Stimulated activated CD8-positive, alpha-beta memory T cell treated with anti-CD3 and anti-CD28 coated beads, Interleukin-12 subunit alpha, Interleukin-12 subunit beta, amount 100 ng/mL, for 24 hours (primary cell): ENCODE data around the gene MICAL2.

Experiments
- DNase-seq: peaks from one replicate; pipeline ENCODE4 v3.0.0-alpha.2; 2020; ENCODE audit errors: extremely low read depth

Gene MICAL2

DNA sequence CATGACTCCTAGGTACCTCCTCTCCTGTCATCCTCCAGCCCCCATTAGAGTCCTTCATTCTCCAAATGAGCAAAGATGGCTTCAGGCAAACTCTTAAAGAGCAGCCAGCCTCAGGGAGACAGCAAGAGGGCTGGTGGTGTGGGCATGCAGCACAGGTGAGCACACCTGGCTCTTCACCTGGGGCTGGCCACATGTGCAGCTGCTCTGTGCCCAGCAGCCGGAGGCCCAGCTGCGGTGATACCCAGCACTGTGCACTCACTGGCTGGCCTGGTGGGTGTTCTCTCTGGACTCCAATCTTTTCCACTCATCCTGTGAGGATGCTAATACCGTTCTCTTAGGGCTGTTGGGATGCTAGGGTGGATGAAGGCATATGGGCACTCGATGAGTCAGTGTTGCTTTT is 160.9 kb downstream of the MICAL2 start:
- DNase-seq = no peak

DNA sequence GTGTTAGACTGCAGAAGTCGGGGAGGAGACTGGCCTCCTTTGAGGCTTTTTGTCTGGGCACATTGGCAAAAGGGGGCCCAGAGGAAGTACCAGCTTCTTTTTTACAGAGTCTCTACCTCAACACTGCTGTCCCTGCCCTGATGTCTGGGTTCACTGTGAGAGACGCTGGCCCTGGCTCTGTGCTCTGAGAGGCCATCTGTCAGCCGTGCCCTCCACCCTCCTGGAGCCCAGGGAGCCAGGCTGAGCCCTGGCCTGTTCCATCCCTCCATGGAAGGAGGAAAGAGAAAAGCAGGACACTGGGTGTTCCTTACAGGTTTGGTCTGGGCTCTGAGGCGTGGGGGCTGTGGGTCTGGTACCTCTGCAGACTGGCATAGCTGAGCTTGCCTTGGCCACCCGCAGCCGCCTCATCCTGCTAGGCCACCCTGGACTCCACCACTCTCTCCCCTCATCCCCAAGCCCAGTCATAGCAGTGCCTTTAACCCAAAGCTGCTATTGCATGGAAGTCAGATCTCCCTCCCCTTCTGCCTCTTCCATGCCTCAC is 161.5 kb downstream of the MICAL2 start:
- DNase-seq = no peak

DNA sequence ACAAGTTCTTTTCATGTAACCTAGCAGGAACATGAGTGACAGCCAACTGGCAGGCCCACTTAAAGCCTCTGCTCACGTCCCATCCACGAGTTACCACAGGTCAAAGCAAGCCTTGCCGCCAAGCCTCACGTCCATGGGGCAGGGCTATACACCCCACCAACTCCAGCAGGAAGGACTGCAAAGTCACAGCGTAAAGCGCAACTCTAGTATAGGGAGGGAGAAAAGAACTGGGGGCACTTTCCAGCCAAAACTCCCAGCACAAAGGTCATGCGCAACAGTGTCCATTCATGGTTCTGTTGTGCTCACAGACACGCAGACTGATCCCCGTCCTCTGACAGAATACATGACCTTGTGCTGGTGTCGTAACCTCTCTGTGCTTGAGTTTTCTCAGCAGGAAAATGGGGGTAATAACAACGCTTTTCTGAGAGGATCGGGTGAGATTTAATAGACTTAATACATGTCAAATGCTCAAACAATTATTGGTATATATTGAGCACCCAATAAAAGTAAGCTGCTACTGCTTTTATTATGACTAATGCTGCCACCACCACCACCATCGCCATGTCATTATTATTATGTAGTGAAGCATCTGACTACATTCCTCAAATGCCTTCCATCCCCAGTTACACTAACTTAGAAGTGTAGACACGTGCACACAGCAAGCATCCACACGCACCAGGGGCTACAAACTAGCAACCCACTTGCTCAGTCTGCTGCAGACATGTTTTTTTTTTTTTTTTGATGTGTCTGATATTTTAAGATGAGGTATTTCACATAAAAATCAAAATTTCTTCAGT is 162.6 kb downstream of the MICAL2 start:
- DNase-seq = no peak

DNA sequence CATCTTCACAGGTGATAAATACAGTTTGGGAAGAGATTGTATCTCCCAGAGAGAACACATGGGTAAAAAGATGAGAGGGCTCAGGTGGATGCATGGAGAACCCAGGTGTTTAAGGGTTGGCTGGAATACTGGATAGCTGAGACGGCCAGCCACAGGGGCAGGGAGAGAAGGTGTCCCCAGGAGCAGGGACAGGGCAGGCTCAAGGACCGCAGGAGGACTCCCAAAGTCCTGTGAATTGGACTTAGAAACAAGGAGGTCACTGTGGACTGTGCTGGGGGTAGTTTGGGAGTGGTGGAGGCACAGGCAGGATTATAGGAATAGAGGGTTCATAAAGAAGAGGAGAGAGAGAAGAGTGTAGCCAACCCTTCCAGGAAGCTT is 163.2 kb downstream of the MICAL2 start:
- no peak for DNase-seq

GRCh38 chr11:12274056-12274455 is 163.7 kb downstream of the MICAL2 start:
- DNase-seq = no peak

- no peak for DNase-seq
Measured at GRCh38 chr11:12274558-12275197, 164.3 kb downstream of the MICAL2 start.

- DNase-seq = no peak
Measured at GRCh38 chr11:12275818-12276217, 165.4 kb downstream of the MICAL2 start.

- DNase-seq = no peak
Measured at GRCh38 chr11:12276356-12276755, 166.0 kb downstream of the MICAL2 start.

DNA sequence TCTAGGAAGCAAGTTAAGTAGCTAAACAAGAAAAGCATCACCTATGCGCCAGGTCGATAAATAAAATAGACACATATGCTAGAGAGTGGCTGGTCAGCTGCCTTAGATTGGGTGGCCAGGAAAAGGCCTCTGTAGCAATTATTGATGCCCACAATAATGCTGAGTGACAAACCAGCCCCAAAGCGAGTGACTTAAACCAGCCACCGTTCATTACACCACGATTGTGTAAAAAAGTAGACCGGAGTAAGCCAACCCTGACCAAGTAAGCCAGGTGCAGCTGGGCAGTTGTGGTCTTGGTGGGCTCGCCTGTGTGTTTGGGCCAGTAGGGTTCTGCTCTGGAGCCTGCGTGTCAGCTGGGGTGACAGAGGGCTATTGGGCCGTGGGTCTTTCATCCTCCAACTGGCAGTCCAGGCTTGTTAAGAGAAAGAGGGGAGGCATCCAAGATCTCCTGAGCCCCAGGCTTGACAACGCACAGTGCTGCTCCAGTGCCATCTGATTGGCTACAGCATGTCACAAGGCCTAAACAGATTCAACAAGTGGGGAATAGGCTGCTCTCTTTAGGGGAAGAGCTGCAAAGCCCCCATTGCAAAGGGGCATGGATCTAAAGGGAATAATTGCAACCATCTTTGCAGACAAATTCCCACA is 166.6 kb downstream of the MICAL2 start:
- DNase-seq = no peak

- DNase-seq = no peak
Measured at GRCh38 chr11:12278766-12279671, 168.6 kb downstream of the MICAL2 start.

DNA sequence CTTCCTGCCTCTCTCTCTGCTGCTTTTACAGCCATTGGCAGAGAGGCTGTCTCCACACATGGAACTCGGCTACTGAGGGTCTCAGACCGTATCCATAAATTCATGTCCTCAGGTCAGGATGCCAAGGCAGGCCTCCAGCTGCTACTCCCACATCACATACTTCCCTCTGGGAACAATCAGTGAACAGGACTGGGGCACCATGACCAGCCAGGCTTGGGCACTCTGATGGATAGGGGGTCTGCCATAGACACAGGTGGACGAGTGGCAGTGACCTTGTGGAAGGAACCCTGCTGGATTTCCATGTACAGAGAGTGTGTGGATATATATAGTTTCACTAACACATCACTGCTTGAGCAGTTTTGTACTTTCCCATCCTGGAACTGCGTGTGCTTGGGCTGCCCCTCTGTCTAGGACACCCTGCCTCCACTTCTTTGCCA is 169.3 kb downstream of the MICAL2 start:
- DNase-seq = no peak

- DNase-seq = no peak
Measured at GRCh38 chr11:12280199-12280837, 169.9 kb downstream of the MICAL2 start.

- DNase-seq = no peak
Measured at GRCh38 chr11:12280838-12281565, 170.6 kb downstream of the MICAL2 start.

DNA sequence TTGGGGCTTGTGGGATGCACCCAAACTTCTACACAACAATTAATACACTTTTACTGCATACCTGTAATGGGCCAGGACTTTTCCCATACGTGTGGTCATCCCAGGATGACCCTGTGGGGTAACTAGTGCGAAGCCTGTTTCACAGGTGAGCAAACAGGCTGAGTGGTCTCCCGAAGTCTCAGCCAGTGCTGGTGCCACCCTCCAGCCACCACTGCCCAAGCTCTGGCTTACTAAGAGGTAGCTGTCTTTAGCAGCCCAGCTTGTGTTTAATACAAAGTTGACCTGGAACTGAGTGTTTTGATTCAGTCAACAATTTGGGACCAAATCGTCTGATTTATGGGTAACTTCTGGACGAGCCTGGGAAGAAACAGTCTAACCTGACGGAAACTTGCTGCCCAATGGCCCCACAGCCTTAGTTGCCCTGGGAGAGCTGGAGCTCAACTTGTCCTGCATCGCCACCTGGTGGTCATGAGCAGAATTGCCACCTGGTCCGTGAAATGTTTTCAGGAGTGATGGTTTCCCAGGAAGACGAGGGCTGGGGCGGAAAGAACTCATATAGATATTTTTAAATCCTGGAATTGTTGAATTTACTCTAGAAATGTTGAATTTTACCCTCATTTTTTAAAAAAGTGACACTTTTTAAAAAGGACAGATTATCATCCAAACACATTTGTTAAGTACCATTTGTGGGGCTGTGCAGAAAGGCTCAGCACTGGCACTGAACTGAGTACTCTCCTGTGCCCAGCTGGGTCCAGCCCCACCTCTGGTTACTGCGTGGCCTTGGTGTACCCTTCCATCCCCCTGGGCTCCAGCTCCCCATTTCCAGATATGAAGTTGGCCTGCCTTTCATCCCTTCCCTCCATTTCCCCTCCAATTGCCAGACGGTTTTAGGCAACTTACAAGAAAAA is 171.4 kb downstream of the MICAL2 start:
- DNase-seq = peak; percentile 34

- DNase-seq = no peak
Measured at GRCh38 chr11:12282676-12283075, 172.3 kb downstream of the MICAL2 start.

- DNase-seq = no peak
Measured at GRCh38 chr11:12284316-12285050, 174.1 kb downstream of the MICAL2 start.

DNA sequence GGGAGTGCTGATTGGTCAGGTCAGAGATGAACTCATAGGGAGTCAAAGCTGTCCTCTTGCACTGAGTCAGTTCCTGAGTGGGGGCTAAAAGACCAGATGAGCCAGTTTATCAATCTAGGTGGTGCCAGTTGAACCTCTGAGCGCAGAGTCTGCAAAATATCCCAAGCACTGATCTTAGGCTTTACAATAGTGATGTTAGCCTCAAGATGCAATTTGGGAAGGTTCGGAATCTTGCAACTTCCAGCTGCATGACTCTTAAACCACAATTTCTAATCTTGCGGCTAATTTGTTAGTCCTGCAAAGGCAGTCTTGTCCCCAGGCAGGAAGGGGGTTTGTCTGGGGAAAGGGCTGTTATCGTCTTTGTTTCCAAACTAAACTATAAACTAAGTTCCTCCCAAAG is 174.7 kb downstream of the MICAL2 start:
- DNase-seq = no peak

DNA sequence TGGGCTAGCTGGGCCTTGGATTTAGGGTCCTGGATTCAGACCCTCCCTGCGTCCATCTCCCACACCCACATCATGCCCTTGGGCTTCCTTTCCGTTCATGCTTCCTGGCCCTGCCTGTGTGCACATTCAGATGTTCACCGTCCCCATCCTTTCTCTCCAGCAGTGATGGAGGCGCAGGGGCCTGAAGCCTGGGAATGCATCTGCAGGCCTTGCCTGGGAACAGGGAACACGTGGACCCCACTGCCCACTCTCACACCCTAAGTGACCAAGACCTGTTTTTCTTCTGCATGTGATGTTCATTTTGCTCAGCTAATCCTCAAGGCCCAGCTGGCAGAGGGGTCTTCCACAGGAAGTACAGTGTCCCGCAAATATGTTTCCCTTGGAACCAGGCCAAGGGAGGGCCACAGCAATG is 175.4 kb downstream of the MICAL2 start:
- DNase-seq = no peak

DNA sequence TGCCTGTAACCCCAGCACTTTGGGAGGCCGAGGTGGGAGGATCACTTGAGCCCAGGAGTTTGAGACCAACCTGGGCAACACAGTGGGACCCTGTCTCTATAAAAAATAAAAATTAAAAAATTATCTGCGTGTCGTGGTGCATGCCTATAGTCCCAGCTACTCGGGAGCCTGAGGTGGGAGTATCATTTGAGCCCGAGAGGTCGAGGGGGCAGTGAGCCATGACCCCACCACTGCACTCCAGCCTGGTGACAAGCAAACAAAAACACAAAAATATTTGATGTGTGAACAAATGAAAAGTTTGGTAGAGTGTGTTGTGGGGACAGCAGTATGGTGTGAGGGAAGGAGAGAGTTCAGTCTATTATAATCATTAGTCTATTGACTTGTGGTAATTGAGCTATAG is 176.2 kb downstream of the MICAL2 start:
- no peak for DNase-seq
